GM13977 (cell line): ENCODE data around the gene CSNK1A1L.
"Not testable (repeated sequence)": the region's sequence is repeated elsewhere in the genome, so short reads cannot be mapped to it uniquely, and the experiment has no call there.

Experiments used
- DNase-seq: peaks from one replicate; pipeline ENCODE4 v3.0.0; 2012; ENCODE audit warnings: low spot score
- in situ Hi-C: fragments of 300-500 bp; cut with MboI; formaldehyde crosslinking; loops from one replicate; pipeline ENCODE4 v1.12.0; 2022; ENCODE audit warnings: low sequenced_read_pairs, low pct_unique_long_range_greater_than_20kb, mixed read lengths, inconsistent platforms; ENCODE audit not compliant: unreplicated experiment
- TF ChIP-seq, protein P1 (sequence below): IDR thresholded peaks from 2 replicates; pipeline ENCODE4 v1.5.1; 2012; ENCODE audit warnings: mild to moderate bottlenecking, control low read depth; ENCODE audit not compliant: insufficient read depth; ENCODE audit errors: extremely low read depth, missing control alignments

The CSNK1A1L gene

DNA sequence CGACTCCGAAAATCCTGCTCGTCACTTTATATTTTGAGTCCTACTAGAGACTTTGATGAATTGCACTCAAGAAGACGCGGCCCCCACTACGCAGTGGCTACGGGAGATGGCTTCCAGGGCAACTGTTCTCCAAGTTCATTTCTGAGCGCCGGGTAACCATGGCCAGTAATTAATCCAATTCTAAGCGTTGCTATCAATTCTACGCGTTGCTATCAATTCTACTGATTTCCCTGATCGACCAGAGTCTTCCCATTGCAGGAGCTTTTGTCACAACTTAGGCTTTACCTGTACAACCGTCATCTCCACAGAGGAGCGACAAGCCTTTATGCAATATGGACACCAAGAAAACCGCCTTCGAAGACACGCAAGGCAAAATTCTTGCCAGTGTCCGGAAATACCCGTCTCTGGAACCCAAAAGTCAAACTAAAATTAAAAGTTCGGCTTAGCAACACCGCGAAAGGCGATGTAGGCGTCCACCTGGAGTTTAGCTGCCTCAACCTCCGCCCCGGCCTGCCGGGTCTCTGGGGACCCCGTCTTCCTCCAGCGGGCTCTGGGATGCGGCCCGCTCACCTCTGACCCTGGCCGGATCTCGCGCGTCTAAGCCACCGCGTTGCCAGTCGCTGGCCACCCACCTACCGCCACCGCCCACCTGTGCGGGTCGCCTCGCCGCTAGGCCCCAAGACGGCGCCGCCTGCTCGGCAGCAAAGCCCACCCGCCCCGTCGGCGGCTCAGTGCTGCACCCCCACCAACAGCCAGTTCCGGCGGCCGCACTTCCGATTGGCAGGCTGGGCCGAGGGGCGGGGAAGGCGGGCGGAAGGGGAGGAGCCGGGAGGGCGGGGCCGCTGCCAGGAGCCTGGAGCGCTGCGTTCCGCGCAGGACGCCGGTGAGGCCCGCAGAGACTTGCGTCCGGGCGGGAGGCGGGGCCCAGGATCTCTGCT lies 46.3 kb downstream of the CSNK1A1L start, which contains the start of gene SUPT20H:
SUPT20H (minus strand) TSS at position 779 of the 938 bp plus-strand sequence. CDS start 8,198 bp downstream, outside the sequence.
- DNase-seq = peak; percentile 92
- TF ChIP-seq, protein P1, sequence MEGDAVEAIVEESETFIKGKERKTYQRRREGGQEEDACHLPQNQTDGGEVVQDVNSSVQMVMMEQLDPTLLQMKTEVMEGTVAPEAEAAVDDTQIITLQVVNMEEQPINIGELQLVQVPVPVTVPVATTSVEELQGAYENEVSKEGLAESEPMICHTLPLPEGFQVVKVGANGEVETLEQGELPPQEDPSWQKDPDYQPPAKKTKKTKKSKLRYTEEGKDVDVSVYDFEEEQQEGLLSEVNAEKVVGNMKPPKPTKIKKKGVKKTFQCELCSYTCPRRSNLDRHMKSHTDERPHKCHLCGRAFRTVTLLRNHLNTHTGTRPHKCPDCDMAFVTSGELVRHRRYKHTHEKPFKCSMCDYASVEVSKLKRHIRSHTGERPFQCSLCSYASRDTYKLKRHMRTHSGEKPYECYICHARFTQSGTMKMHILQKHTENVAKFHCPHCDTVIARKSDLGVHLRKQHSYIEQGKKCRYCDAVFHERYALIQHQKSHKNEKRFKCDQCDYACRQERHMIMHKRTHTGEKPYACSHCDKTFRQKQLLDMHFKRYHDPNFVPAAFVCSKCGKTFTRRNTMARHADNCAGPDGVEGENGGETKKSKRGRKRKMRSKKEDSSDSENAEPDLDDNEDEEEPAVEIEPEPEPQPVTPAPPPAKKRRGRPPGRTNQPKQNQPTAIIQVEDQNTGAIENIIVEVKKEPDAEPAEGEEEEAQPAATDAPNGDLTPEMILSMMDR = peak; percentile 9
- in situ Hi-C loops = no loop called here

DNA sequence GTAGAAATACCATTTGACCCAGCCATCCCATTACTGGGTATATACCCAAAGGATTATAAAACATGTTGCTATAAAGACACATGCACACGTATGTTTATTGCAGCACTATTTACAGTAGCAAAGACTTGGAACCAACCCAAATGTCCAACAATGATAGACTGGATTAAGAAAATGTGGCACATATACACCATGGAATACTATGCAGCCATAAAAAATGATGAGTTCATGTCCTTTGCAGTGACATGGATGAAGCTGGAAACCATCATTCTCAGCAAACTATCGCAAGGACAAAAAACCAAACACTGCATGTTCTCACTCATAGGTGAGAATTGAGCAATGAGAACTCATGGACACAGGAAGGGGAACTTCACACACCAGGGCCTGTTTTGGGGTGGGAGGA lies 49.2 kb downstream of the CSNK1A1L start:
- DNase-seq, in situ Hi-C loops: not testable (repeated sequence)
